HG03457 (cell line): ENCODE data around the gene EDC4.

Source experiments
- ATAC-seq: cut with Tn5 transposase; IDR thresholded peaks from one replicate; pipeline ENCODE4 v1.9.1; 2021; ENCODE audit warnings: moderate number of reproducible peaks; ENCODE audit not compliant: unreplicated experiment

EDC4 gene

GRCh38 chr16:67930678-67931211 lies 57.9 kb downstream of the EDC4 start:
- ATAC-seq, result no peak
